ENCODE measurements around the gene SYNDIG1.

DNA sequence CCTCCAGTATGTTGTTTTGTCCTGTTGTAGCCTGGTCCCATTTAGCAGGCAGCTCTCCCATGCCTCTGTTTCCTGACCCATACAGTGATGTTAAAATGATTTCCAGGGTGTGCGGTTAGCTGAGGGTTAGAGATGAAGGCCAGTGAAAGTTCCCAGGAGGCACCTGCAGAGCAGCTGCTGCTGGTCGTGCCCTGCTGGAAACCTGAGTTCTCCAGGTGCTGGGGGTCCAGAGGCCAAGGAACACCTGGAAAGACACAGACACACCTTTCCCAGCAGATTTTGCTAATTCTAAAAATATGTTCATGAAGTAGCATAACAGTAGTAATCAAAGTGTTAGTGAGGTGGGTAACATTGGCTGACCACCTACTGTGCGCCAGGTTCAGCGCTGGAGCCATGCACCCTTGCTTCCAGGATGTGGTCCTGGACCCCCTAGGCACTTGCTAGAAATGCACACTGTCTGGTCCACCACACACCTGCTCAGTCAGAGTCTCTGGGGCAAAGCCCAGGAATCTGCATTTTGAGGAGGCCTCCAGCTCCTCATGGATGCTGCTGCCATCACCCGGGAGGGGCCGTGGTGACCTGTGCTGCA is 118.7 kb downstream of the SYNDIG1 start:
- TF ChIP-seq POLR2A (IDR thresholded peaks at IDR 0.05; ENCODE audit: low read length) = no peak
- no peak for TF ChIP-seq GATA1 (IDR thresholded peaks at IDR 0.05; ENCODE audit: low read depth, low read length)
